Measurements from ENCODE around the gene WSCD1.

- TF ChIP-seq TCF7L2 (IDR thresholded peaks at IDR 0.05; ENCODE audit: borderline replicate concordance, low read depth, low read length) (no peak), ZBTB11 (tag by site-specific recombination; conservative IDR thresholded peaks at IDR 0.05; ENCODE audit: low read depth) (no peak), CTCF (tag by site-specific recombination; IDR thresholded peaks at IDR 0.05) (no peak), REST (tag by site-specific recombination; IDR thresholded peaks at IDR 0.05) (no peak), ZNF114 (tag by site-specific recombination; IDR thresholded peaks at IDR 0.05) (no peak), ZNF768 (tag by site-specific recombination; IDR thresholded peaks at IDR 0.05) (no peak), ZSCAN16 (tag by site-specific recombination; IDR thresholded peaks at IDR 0.05) (no peak)
Observed at GRCh38 chr17:6098823-6099180, 28.6 kb downstream of the WSCD1 start.

Data from HEK293 (cell line).